ENCODE measurements around the gene NCOA6. TPM values are rescaled to one million over a fixed set of nuclear protein-coding genes. Genes with fewer than 3 reads are reported as not detected.

Gene NCOA6
- total and polyA plus RNA-seq, 2 donors (not counting 1 experiment from before 2014, with no cell fraction given) = 16.0 to 31.9 TPM

DNA sequence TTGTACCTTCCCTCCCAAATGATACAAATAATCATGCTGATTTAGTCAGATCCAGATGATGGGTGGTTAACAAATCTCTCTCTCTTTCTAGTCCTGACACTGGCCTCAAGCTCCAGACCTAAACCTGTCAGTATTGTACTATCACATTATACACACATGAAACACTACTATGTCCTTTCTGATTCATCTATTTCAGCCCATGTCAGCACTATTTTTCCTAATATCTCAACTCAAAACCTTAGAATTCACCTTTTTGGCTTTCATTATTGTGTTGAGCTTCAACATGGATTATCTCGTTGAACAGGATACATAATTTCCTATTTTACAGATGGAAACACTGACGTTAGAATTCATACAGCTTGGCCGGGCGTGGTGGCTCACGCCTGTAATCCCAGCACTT, 152.0 kb downstream of the NCOA6 start:
- Histone ChIP-seq H3K4me2 (replicated peaks; ENCODE audit: low read depth, low read length, poor library complexity, severe bottlenecking) (no peak overlapping the region), H3K27me3 (replicated peaks in 1 of 4; ENCODE audit: control extremely low read depth in 1 of 4, control insufficient read depth in 3 of 4, insufficient read depth in 4 of 4, low read length in 3 of 4) (no peaks in the 10 kb centered on the region), H3K27ac (ENCODE audit: low read length in 2 of 2) (no peak overlapping the region), H4K20me1 (ENCODE audit: control insufficient read depth, insufficient read depth, low read length, poor library complexity, severe bottlenecking) (no peaks in the 10 kb centered on the region), H3K79me2 (ENCODE audit: control insufficient read depth, insufficient read depth, low read length) (peaks cover 69% of the 10 kb centered on the region), H3K4me1 (ENCODE audit: control insufficient read depth in 2 of 2, insufficient read depth in 2 of 2, low read length in 2 of 2) (peaks cover 11 to 12% of the 10 kb centered on the region in 2 donors), H3K36me3 (replicated peaks in 1 of 2; ENCODE audit: control extremely low read depth in 1 of 2, control insufficient read depth in 1 of 2, extremely low read depth in 1 of 2, insufficient read depth in 2 of 2, low read length in 1 of 2) (peaks cover 2 to 3% of the 10 kb centered on the region in 2 experiments), H3K4me3 (ENCODE audit: control extremely low read depth in 1 of 5, extremely low read depth in 1 of 5, insufficient read depth in 1 of 5, low read depth in 2 of 5, low read length in 4 of 5) (no peak overlapping the region), H2AFZ (ENCODE audit: insufficient read depth, low read depth, low read length, poor library complexity, severe bottlenecking) (no peak overlapping the region), H3K9ac (ENCODE audit: low read length) (no peak overlapping the region), H3K9me3 (ENCODE audit: control extremely low read depth in 1 of 3, control insufficient read depth in 2 of 3, insufficient read depth in 1 of 3, low read length in 2 of 3) (no peaks in the 10 kb centered on the region)
- POLR2A ChIA-PET = no interaction called here
- 94% methylated on average over 4 of the region's 5 CpGs for WGBS (ENCODE audit: insufficient coverage)
- no peak overlapping the region for H3K27ac Mint-ChIP-seq
- intact Hi-C loops (cut with micrococcal nuclease) = no loop called here
- H3K27me3 Mint-ChIP-seq = no peaks in the 10 kb centered on the region
- TF ChIP-seq, protein P1, sequence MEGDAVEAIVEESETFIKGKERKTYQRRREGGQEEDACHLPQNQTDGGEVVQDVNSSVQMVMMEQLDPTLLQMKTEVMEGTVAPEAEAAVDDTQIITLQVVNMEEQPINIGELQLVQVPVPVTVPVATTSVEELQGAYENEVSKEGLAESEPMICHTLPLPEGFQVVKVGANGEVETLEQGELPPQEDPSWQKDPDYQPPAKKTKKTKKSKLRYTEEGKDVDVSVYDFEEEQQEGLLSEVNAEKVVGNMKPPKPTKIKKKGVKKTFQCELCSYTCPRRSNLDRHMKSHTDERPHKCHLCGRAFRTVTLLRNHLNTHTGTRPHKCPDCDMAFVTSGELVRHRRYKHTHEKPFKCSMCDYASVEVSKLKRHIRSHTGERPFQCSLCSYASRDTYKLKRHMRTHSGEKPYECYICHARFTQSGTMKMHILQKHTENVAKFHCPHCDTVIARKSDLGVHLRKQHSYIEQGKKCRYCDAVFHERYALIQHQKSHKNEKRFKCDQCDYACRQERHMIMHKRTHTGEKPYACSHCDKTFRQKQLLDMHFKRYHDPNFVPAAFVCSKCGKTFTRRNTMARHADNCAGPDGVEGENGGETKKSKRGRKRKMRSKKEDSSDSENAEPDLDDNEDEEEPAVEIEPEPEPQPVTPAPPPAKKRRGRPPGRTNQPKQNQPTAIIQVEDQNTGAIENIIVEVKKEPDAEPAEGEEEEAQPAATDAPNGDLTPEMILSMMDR (IDR thresholded peaks at IDR 0.05) = no peak
- TF ChIP-seq EZH2 (IDR thresholded peaks at IDR 0.05; ENCODE audit: borderline replicate concordance, insufficient read depth, low read depth, low read length, poor library complexity, severe bottlenecking) = no peak
- ATAC-seq (ENCODE audit: low read depth) = no peak
- CTCF ChIA-PET = interaction anchor here (0.6 to 1.5 kb wide), 2 partner anchors 136 to 156 kb away, joined by 3 to 4 read pairs; no protein-coding TSS in a partner anchor
- H3K4me1 Mint-ChIP-seq = peaks cover 17% of the 10 kb centered on the region
- no peak for DNase-seq
- no peaks in the 10 kb centered on the region for H3K9me3 Mint-ChIP-seq (ENCODE audit: insufficient read depth)
- H3K4me3 Mint-ChIP-seq = no peak overlapping the region

DNA sequence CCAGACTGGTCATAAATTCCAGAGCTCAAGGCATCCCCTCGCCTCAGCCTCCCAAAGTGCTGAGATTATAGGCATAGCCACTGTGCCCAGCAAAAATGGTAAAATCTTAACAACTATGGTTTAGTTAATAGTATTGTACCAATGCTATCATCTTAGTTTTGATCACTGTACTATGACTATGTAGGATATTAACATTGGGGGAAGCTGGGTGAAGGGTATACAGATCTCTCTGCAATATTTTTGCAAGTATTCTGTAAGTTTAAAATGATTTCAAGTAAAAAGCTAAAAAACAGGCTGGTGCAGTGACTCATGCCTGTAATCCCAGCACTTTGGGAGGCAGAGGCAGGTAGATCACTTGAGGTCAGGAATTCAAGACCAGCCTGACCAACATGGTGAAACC, 156.4 kb downstream of the NCOA6 start:
- H3K9me3 Mint-ChIP-seq (ENCODE audit: insufficient read depth) = no peaks in the 10 kb centered on the region
- Histone ChIP-seq H3K79me2 (ENCODE audit: control insufficient read depth, insufficient read depth, low read length) (peaks cover 84% of the 10 kb centered on the region), H3K4me2 (replicated peaks; ENCODE audit: low read depth, low read length, poor library complexity, severe bottlenecking) (no peak overlapping the region), H3K4me1 (ENCODE audit: control insufficient read depth in 2 of 2, insufficient read depth in 2 of 2, low read length in 2 of 2) (no peaks in the 10 kb centered on the region), H3K9me3 (ENCODE audit: control extremely low read depth in 1 of 3, control insufficient read depth in 2 of 3, insufficient read depth in 1 of 3, low read length in 2 of 3) (no peaks in the 10 kb centered on the region), H3K27ac (ENCODE audit: low read length in 2 of 2) (no peak overlapping the region), H2AFZ (ENCODE audit: insufficient read depth, low read depth, low read length, poor library complexity, severe bottlenecking) (no peak overlapping the region), H3K4me3 (ENCODE audit: control extremely low read depth in 1 of 5, extremely low read depth in 1 of 5, insufficient read depth in 1 of 5, low read depth in 2 of 5, low read length in 4 of 5) (no peak overlapping the region), H3K9ac (ENCODE audit: low read length) (no peak overlapping the region), H3K36me3 (replicated peaks in 1 of 2; ENCODE audit: control extremely low read depth in 1 of 2, control insufficient read depth in 1 of 2, extremely low read depth in 1 of 2, insufficient read depth in 2 of 2, low read length in 1 of 2) (peaks cover 2 to 3% of the 10 kb centered on the region in 2 experiments), H4K20me1 (ENCODE audit: control insufficient read depth, insufficient read depth, low read length, poor library complexity, severe bottlenecking) (peaks cover 5% of the 10 kb centered on the region), H3K27me3 (replicated peaks in 1 of 4; ENCODE audit: control extremely low read depth in 1 of 4, control insufficient read depth in 3 of 4, insufficient read depth in 4 of 4, low read length in 3 of 4) (no peaks in the 10 kb centered on the region)
- POLR2A ChIA-PET = no interaction called here
- ATAC-seq (ENCODE audit: low read depth) (no peak), DNase-seq (no peak)
- H3K27ac Mint-ChIP-seq = no peak overlapping the region
- TF ChIP-seq EZH2 (IDR thresholded peaks at IDR 0.05; ENCODE audit: borderline replicate concordance, insufficient read depth, low read depth, low read length, poor library complexity, severe bottlenecking) = no peak
- TF ChIP-seq, protein P1 (IDR thresholded peaks at IDR 0.05) = no peak
- peaks cover 2% of the 10 kb centered on the region for H3K4me1 Mint-ChIP-seq
- intact Hi-C loops (cut with micrococcal nuclease) = no loop called here
- 100% methylated on average over 1 of the region's 1 CpG for WGBS (ENCODE audit: insufficient coverage)
- no peak overlapping the region for H3K4me3 Mint-ChIP-seq
- no peaks in the 10 kb centered on the region for H3K27me3 Mint-ChIP-seq
- CTCF ChIA-PET = interaction anchor here (0.5 to 0.7 kb wide), 2 partner anchors 101 to 217 kb away, joined by 3 read pairs; no protein-coding TSS in a partner anchor

Small RNAs within 50 kb of the gene (small RNA-seq; reads per million reads assigned to genes)
- not detected for gene AL118520.1 (ENCODE audit: insufficient read length, low read depth, low replicate concordance)

Other genes with a start within 250 kb of the NCOA6 start
- 15.4 and 19.3 TPM in 2 replicates for gene PIGU, start 148.6 kb downstream of the NCOA6 start, total RNA-seq
- 9.5 and 12.0 TPM in 2 replicates for gene PIGU, start 148.6 kb downstream of the NCOA6 start, polyA plus RNA-seq
- gene TP53INP2, start 121.3 kb downstream of the NCOA6 start, total RNA-seq = 7.7 and 8.1 TPM in 2 replicates
- 14.7 and 39.6 TPM in 2 replicates for gene TP53INP2, start 121.3 kb downstream of the NCOA6 start, polyA plus RNA-seq
- 26.8 and 28.6 TPM in 2 replicates for gene GGT7, start 47.2 kb upstream of the NCOA6 start, total RNA-seq
- 29.0 and 31.9 TPM in 2 replicates for gene GGT7, start 47.2 kb upstream of the NCOA6 start, polyA plus RNA-seq
- gene ACSS2, start 51.0 kb upstream of the NCOA6 start, total RNA-seq = 14.7 and 22.1 TPM in 2 replicates
- gene ACSS2, start 51.0 kb upstream of the NCOA6 start, polyA plus RNA-seq = 10.5 and 11.6 TPM in 2 replicates
- 22.0 and 22.5 TPM in 2 replicates for gene GSS, start 130.2 kb upstream of the NCOA6 start, total RNA-seq
- gene GSS, start 130.2 kb upstream of the NCOA6 start, polyA plus RNA-seq = 28.6 and 29.7 TPM in 2 replicates
- gene MYH7B, start 130.2 kb upstream of the NCOA6 start, total RNA-seq = 0.66 and 0.79 TPM in 2 replicates
- 1.2 and 1.4 TPM in 2 replicates for gene MYH7B, start 130.2 kb upstream of the NCOA6 start, polyA plus RNA-seq

Measured in B cell (primary cell).